ENCODE data around the gene XRCC4. TPM values are rescaled to one million over a fixed set of nuclear protein-coding genes. Genes with fewer than 3 reads are reported as not detected.

The XRCC4 gene
- total RNA-seq: 4.2 and 4.8 TPM in 2 replicates

GRCh38 chr5:83076742-83077661 lies at the start of gene XRCC4, which contains the start of gene TMEM167A:
TSS of gene XRCC4 (plus strand) at chr5:83077547. CDS start at chr5:83104920, 27,373 bp downstream.
TSS of gene TMEM167A (minus strand) at chr5:83077394. CDS start at chr5:83077323, 71 bp downstream.

Other genes starting within 250 kb of the XRCC4 start
- gene TMEM167A, start 153 bp upstream of the XRCC4 start, total RNA-seq: 48.9 and 49.4 TPM in 2 replicates